Nucleus accumbens (tissue), 56 donors: ENCODE results near the gene CHD5.

ENCODE experiments used
- DNase-seq, 56 donors: peaks; one replicate each; lab custom pipeline; 2025; lab: John Stamatoyannopoulos, UW

The CHD5 gene

GRCh38 chr1:6103854-6104530 lies 76.1 kb downstream of the CHD5 start:
- no peak for DNase-seq

DNA sequence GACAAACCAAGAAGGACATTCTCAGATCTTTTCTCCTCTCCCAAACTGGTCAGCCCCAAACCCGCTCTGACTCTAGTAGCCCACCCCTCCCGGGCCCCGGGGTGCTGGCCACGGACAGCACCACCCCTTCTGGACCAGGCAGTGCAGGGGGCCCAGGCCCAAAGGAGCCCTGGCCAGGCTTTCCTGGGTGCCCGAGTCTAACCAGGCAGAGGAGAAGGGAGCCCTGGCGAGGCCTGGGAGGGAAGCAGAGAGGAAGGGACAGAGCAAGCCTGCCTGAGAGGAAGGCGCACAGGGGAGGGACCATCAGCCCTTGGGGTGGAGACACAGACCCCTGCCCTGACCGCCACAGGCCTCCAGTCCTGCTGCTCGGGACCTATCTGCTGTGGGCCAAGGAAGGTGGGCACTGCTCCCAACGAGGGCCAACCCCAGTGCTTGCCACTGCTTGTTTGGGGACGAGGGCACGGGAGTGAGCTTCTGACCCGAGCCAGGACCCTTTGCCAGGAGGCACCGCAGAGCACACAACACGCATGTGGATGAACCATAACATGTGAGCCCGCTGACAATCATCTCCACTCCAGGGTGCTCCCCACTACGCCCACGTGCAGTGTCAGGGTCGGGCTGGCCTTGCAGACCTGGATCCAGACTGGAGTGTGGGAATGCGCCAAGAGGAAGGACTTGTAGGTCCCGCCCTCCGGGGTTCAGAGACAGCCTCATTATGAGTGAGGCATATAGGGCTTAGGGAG lies 76.8 kb downstream of the CHD5 start:
- no peak for DNase-seq

GRCh38 chr1:6102532-6102845 lies 77.6 kb downstream of the CHD5 start:
- DNase-seq = no peak

DNA sequence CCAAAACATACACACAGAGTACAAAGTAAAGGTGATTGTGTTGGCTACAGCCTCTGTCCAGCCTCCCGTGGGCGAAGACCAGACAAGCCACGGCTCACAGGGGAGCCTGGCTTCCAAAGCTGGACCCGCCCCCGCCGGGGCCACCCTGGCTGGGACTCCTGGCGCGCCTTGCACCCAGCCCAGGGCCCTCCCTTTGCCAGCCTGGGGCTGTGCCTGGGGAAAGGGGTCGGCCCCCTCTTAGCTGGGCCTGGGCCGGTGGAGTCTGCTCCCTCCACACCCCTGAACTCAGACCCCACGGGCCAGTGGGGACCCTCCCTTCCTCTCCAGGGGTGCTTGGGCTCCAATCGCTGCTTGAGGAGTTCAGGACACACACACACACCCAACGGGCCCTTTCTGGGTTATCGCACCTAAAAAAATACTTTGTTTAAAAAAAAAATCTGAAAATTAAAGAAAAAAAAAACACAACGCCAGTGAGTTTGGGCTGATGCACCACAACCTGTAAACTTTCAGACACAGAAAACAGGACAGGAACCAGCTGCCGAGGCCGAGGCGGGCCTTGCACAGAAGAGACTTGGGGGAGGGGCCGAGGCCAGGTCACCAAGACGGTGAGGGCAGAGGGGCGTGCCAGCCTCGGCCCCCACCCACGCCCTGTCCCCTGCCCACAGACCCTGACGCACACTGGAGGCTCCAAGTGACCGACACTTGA lies 78.1 kb downstream of the CHD5 start:
- DNase-seq = no peak

- no peak for DNase-seq
Measured at GRCh38 chr1:6100861-6101783, 79.0 kb downstream of the CHD5 start.

GRCh38 chr1:6099787-6100765 lies 80.0 kb downstream of the CHD5 start:
- DNase-seq = peak in 1 of 56 donors; percentile 16

DNA sequence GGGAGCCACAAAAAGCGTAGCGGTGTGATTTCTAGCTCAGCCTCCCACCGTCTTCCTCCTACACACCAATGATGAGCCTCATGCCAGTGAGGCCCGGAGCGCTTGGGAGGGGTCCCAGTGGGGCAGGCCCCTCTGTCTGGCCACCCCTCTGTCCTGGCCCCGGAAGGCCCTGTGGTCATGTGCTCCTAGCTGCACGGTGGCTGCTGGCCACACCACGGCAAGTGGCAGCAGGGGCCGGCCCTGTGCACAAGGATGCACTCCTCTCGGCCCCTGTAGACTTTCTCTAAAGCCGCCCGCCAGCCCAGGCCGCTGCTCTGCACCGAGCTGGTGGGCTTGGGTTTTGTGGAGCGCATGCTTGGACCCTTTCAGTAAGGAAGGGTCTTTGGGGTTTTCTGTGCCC lies 80.8 kb downstream of the CHD5 start:
- DNase-seq = no peak

DNA sequence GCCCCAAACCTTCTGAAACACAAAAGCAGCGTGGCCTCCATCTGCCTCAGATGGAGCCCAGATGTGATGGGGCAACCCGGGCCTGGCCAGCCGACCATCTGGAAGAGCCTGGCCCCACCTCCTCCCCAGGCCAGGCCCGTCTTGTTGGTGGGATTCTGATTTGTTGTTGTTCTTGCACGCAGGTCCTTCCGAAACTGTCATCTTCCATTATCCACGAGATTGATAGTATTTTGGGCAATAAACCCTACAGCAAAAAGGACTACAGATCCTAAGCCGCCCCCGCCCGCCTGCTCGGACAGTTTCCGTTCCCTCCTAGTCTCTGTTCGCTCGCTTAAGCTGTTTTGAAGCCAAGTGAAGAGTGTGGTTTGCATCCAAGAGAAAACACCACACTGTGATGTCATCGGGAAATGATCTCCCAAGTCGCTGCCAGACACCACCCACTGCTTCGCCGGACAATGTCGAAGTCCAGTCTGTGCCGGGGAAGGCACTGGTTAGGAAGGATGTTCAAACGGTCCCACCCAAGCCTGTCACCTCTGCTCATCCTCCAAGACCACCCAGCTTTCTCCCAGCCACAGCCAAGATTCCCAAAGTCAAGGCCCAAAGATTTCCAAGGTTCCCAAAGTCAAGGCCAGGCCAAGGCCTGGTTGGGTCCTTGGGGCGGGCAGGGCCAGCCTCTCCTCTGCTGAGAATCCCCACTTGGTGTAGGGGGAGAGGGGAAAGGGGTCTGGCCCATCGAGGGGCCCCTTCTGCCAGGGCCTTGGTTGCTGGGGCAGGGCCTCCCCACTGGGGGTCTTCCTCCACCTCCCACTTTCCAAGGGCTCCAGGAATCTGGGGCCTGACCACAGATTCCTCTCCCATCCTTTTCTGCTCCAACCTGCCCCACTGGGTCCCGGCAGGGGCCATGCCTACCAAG lies 81.6 kb downstream of the CHD5 start:
- no peak for DNase-seq

GRCh38 chr1:6097824-6098223 lies 82.3 kb downstream of the CHD5 start:
- DNase-seq = no peak

- no peak for DNase-seq
Measured at GRCh38 chr1:6097117-6097595, 83.0 kb downstream of the CHD5 start.

- no peak for DNase-seq
Measured at GRCh38 chr1:6096243-6097116, 83.6 kb downstream of the CHD5 start.

DNA sequence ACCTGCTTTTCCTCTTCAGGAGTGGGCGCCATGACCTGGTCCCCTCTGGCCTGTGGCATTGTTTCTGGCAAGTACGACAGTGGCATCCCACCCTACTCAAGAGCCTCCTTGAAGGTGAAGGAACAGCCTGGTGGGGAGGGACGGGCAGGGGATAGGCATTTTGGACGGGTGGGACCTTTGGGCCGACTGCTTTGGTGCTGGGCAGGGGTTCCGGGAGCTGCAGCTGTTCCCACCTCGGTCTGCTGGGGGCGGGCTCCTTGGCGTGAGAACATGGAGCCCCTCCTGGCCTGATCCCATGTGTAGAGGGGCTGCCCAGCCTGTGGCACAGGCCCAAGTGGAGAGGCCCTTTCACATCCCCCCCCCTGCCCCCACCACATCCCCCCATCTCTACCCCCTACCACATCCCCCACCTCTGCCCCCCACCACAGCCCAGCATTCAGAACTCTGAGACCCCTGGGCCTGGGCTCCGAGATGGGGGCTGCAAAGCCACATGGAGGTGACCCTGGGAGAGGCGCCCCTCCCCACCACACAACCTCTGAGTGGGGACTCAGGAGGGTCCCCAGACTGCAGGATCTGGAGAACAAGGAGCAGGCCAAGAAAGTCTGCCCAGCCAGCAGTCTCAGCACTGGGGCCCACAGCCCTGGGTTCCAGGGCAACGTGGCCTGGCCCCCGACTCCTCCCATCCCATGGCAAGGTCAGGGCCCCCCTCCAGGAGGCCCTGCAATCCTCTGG lies 84.4 kb downstream of the CHD5 start:
- DNase-seq = no peak

GRCh38 chr1:6094801-6095505 lies 85.2 kb downstream of the CHD5 start:
- no peak for DNase-seq

- DNase-seq = no peak
Measured at GRCh38 chr1:6094246-6094645, 85.9 kb downstream of the CHD5 start.

GRCh38 chr1:6093611-6094010 lies 86.5 kb downstream of the CHD5 start:
- no peak for DNase-seq

DNA sequence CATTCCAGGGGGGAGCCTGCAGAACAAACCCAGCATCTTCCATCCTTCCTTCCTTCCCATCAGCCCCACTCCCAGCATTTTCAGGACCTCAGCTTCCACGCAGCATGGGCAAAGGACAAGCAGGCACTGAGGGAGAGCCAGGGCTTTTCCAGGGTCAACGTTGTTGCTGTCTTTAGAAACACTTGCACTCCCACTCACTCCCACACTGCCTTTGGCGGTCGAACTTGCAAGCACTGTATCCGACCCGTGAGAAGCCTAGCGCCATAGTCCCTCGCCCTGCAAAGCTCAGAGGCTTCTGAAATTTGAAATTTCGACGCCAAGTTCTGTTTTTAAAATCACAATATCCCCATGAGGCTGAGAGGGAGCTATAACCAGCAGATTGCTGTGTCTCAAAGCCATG lies 87.0 kb downstream of the CHD5 start:
- no peak for DNase-seq
